ENCODE measurements around the gene LIN7B. TPM values are rescaled to one million over a fixed set of nuclear protein-coding genes. Genes with fewer than 3 reads are reported as not detected.

Gene LIN7B
- total RNA-seq, 4 donors from 2014 or later, result 6.6 to 9.0 (median 7.1) TPM; not detected in 1

DNA sequence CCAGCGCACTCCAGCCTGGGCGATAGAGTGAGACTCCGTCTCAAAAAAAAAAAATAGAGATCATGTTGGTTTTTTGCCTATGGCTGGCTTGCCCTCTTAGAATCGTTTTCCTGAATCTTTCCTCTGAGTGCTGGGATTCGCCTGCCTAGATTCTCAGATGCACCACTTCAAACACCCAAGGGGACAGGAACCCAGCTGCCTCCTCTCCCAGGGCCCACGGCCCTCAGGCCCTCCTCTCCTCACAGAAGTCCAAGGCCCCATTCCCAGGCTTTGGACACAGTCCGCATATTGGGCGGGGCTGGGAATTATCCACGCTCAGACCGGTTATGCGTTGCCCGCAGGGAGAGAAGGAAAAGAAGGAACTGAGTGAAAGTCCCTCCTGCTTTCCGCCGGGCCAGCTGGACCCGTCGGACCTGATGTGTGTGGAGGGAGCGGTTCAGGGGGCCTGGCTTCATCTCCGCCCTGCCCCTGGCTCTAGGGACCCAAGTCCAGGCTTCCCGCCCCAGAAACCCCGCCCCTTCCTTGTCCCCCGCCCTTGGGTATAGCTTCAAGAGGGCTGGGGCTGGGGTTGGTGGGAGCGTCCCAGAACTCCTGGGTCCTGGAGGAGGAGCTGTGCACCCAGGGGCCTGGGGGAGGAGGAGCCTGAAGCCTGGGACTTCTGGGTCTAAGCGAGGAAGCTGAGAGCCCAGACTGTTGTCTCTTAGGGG is 11.0 kb downstream of the LIN7B start:
- TF ChIP-seq CTCF (IDR thresholded peaks at IDR 0.05; ENCODE audit: low read depth), result no peak

DNA sequence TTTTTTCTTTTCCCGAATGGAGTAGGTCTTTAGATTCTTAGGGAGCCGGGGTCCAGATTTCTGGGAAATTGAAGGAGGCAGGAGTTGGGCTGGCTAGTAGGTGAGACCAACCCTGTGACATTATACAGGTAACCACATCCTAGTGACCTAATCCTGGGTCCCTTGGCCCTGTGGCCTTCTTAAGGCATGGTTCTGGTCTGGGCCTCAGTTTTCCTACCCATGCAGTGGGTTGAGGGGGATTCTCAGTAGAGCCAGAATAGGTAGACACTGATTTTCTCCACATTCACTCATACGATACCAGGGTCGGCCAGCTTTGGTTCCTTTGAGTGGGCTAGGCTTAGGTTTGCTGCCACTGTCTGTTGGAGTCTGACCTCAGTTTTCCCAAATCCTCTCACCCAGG is 12.4 kb downstream of the LIN7B start:
- no peak for TF ChIP-seq CTCF (IDR thresholded peaks at IDR 0.05; ENCODE audit: low read depth)

- no peak for TF ChIP-seq CTCF (IDR thresholded peaks at IDR 0.05; ENCODE audit: low read depth)
These were observed 13.7 kb downstream of the LIN7B start for GRCh38 chr19:49127674-49128544.

- no peak for TF ChIP-seq CTCF (IDR thresholded peaks at IDR 0.05; ENCODE audit: low read depth)
These were observed 14.5 kb downstream of the LIN7B start for GRCh38 chr19:49128545-49129237.

DNA sequence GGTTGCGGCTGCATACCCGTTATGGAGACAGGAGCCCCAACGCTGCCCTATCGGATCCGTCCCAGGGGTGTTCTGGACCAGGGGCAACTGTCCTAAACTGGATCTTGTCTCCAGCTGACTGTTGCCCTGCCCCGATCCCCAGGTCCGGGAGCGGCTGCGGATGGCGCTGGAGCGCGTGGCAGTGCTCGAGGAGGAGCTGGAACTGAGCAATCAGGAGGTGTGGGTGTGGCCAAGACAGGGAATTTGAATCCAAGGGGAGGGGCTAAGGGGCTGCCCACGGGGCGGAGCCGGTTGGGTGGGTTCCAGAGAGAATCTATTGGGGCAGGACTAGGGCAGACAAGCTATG is 15.0 kb downstream of the LIN7B start:
- no peak for TF ChIP-seq CTCF (IDR thresholded peaks at IDR 0.05; ENCODE audit: low read depth)

- no peak for TF ChIP-seq CTCF (IDR thresholded peaks at IDR 0.05; ENCODE audit: low read depth)
These were observed 16.2 kb downstream of the LIN7B start for GRCh38 chr19:49130325-49130724.

Data from subcutaneous adipose tissue (tissue), 4 donors.